SK-N-SH (cell line): ENCODE data around the gene PDHX. TPM values are rescaled to one million over a fixed set of nuclear protein-coding genes. Genes with fewer than 3 reads are reported as not detected.

Experiments
- CTCF ChIA-PET: fragments of 300-600, 350-600 bp; formaldehyde crosslinking; extraction: SDS; loops from one replicate; lab custom pipeline; 2021; lab: Yijun Ruan, JAX
- POLR2A ChIA-PET: fragments of 350-600 bp; sonication (Branson Sonifier 250); formaldehyde crosslinking; extraction: SDS; loops from one replicate; lab custom pipeline; 2020; ENCODE audit warnings: antibody characterized with exemption, inconsistent platforms; lab: Yijun Ruan, JAX
- DNase-seq: peaks from one replicate; pipeline ENCODE4 v3.0.0; 2012
- H2AFZ ChIP-seq: fragments of 200-600 bp; sonication (generic); 2 replicates; pipeline ENCODE4 v1.8.1; 2016; ENCODE audit warnings: antibody characterized with exemption, mild to moderate bottlenecking, low read depth
- H3F3A ChIP-seq: fragments of 200-600 bp; sonication (generic); replicated peaks from 2 replicates; pipeline ENCODE3; 2016; ENCODE audit warnings: antibody characterized with exemption, mild to moderate bottlenecking; ENCODE audit not compliant: insufficient read depth
- H3K27ac ChIP-seq, 2 experiments: fragments of 200-500 bp in 1 of 2; fragments of 200-600 bp in 1 of 2; sonication (Bioruptor generic) in 1 of 2; sonication (generic), shearing (Covaris generic) in 1 of 2; 2 replicates each; pipeline versions ENCODE4 v1.5.1 to v1.6.1; 2014 to 2016; ENCODE audit warnings: low read depth in 2 of 2, inconsistent platforms in 1 of 2, low read length in 1 of 2, mild to moderate bottlenecking in 1 of 2, mixed read lengths in 1 of 2
- H3K27me3 ChIP-seq: fragments of 200-600 bp; sonication (generic), shearing (Covaris generic); 2 replicates; pipeline ENCODE4 v1.6.1; 2016; ENCODE audit warnings: mixed run types; ENCODE audit not compliant: insufficient read depth
- H3K36me3 ChIP-seq, 2 experiments: fragments of 200-500 bp in 1 of 2; fragments of 200-600 bp in 1 of 2; sonication (Bioruptor generic) in 1 of 2; sonication (generic) in 1 of 2; replicated peaks in 1 of 2; 2 replicates each; pipeline versions ENCODE3 to v1.5.1; 2014 to 2016; ENCODE audit warnings: low read length in 1 of 2, mild to moderate bottlenecking in 1 of 2; ENCODE audit not compliant: insufficient read depth in 2 of 2, control insufficient read depth in 1 of 2
- H3K4me1 ChIP-seq, 2 experiments: fragments of 200-500 bp in 1 of 2; fragments of 200-600 bp in 1 of 2; sonication (Bioruptor generic) in 1 of 2; sonication (generic), shearing (Covaris generic) in 1 of 2; 2 replicates each; pipeline versions ENCODE4 v1.5.1 to v1.6.1; 2014 to 2016; ENCODE audit warnings: low read depth in 1 of 2, low read length in 1 of 2, mixed run types in 1 of 2; ENCODE audit not compliant: insufficient read depth in 2 of 2, control insufficient read depth in 1 of 2
- H3K4me2 ChIP-seq: fragments of 200-600 bp; sonication (generic), shearing (Covaris generic); 2 replicates; pipeline ENCODE4 v1.6.1; 2017; ENCODE audit warnings: mixed run types
- H3K4me3 ChIP-seq, 2 experiments: fragments of 200-500 bp in 1 of 2; fragments of 200-600 bp in 1 of 2; sonication (Bioruptor generic) in 1 of 2; sonication (generic), shearing (Covaris generic) in 1 of 2; 2 replicates each; pipeline versions ENCODE4 v1.5.1 to v1.8.1; 2014 to 2016; ENCODE audit warnings: low read depth in 2 of 2, inconsistent platforms in 1 of 2, low read length in 1 of 2, mild to moderate bottlenecking in 1 of 2, mixed read lengths in 1 of 2, moderate library complexity in 1 of 2
- H3K79me2 ChIP-seq: fragments of 200-600 bp; sonication (generic); 2 replicates; pipeline ENCODE4 v1.8.1; 2017; ENCODE audit warnings: mild to moderate bottlenecking; ENCODE audit not compliant: insufficient read depth
- H3K9ac ChIP-seq: fragments of 200-600 bp; sonication (generic); 2 replicates; pipeline ENCODE4 v1.6.1; 2017; ENCODE audit warnings: mixed run types
- H3K9me2 ChIP-seq: fragments of 200-600 bp; sonication (generic); 2 replicates; pipeline ENCODE4 v1.6.1; 2017; ENCODE audit warnings: mixed run types
- H3K9me3 ChIP-seq: fragments of 200-600 bp; sonication (generic); 2 replicates; pipeline ENCODE4 v1.6.1; 2017; ENCODE audit warnings: mixed run types, mild to moderate bottlenecking, moderate library complexity
- H4K20me1 ChIP-seq: fragments of 200-600 bp; sonication (generic); 2 replicates; pipeline ENCODE4 v1.6.1; 2017; ENCODE audit warnings: mild to moderate bottlenecking, mixed run types; ENCODE audit not compliant: insufficient read depth
- CHD2 ChIP-seq: fragments of 150-350 bp; IDR thresholded peaks from 2 replicates; pipeline ENCODE4 v1.6.1; 2018; ENCODE audit warnings: low read length; ENCODE audit not compliant: partially characterized antibody
- ELF1 ChIP-seq: IDR thresholded peaks from 2 replicates; pipeline ENCODE4 v1.4.0; 2012
- EZH2phosphoT487 ChIP-seq: fragments of 200-600 bp; sonication (generic); IDR thresholded peaks from 2 replicates; pipeline ENCODE4 v1.6.1; 2017; ENCODE audit warnings: low read depth, mixed run types, mild to moderate bottlenecking, antibody characterized with exemption, moderate library complexity, borderline replicate concordance
- FOXJ3 ChIP-seq: sonication (generic); formaldehyde crosslinking; IDR thresholded peaks from 2 replicates; pipeline ENCODE4 v1.5.1; 2020; ENCODE audit warnings: mild to moderate bottlenecking, missing genetic modification reagents
- FOXM1 ChIP-seq: IDR thresholded peaks from 2 replicates; pipeline ENCODE4 v1.4.0; 2012; ENCODE audit warnings: low read depth, mild to moderate bottlenecking
- GABPA ChIP-seq: IDR thresholded peaks from 2 replicates; pipeline ENCODE4 v1.4.0; 2012; ENCODE audit warnings: low read depth, mild to moderate bottlenecking
- GATA2 ChIP-seq: sonication (generic); formaldehyde crosslinking; IDR thresholded peaks from 2 replicates; pipeline ENCODE4 v1.5.0; 2020; ENCODE audit warnings: mild to moderate bottlenecking, missing genetic modification reagents
- JUND ChIP-seq: IDR thresholded peaks from 2 replicates; pipeline ENCODE4 v1.4.0; 2012
- MEF2A ChIP-seq: IDR thresholded peaks from 2 replicates; pipeline ENCODE4 v1.4.0; 2012; ENCODE audit warnings: low read depth, borderline replicate concordance
- MXI1 ChIP-seq: IDR thresholded peaks from 2 replicates; pipeline ENCODE4 v1.6.1; 2012; ENCODE audit warnings: mild to moderate bottlenecking, low read depth, low read length, improper control_type of control experiment
- NFIC ChIP-seq: IDR thresholded peaks from 2 replicates; pipeline ENCODE4 v1.4.0; 2012; ENCODE audit warnings: borderline replicate concordance
- POLR2AphosphoS5 ChIP-seq: IDR thresholded peaks from 2 replicates; pipeline ENCODE4 v1.6.1; 2012; ENCODE audit warnings: low read depth, low read length
- RCOR1 ChIP-seq: fragments of 150-350 bp; IDR thresholded peaks from 2 replicates; pipeline ENCODE4 v1.6.1; 2017; ENCODE audit warnings: antibody characterized with exemption, low read length
- SMC3 ChIP-seq: IDR thresholded peaks from 2 replicates; pipeline ENCODE4 v1.6.1; 2012; ENCODE audit warnings: low read depth, low read length, improper control_type of control experiment
- TEAD4 ChIP-seq: IDR thresholded peaks from 2 replicates; pipeline ENCODE4 v1.4.0; 2012; ENCODE audit warnings: mild to moderate bottlenecking, borderline replicate concordance; ENCODE audit not compliant: insufficient read depth
- WGBS: methylation state at CpG from one replicate; pipeline ENCODE4 v1.1.6; 2017; ENCODE audit warnings: low lambda C conversion rate; 5-methylcytosine and 5-hydroxymethylcytosine counted together
- polyA plus RNA-seq, 3 experiments: library from polyadenylated mRNA; depleted of rRNA; stranded (reverse); fragments of >200 nt; gene quantifications; 2 replicates each; pipeline ENCODE4 v1.2.3, GENCODE V29; 2012
- TF ChIP-seq, protein P1 (sequence below): IDR thresholded peaks from 2 replicates; pipeline ENCODE4 v1.6.1; 2012; ENCODE audit warnings: mild to moderate bottlenecking, low read depth, low read length, moderate library complexity
- TF ChIP-seq, protein P2 (sequence below): IDR thresholded peaks from 2 replicates; pipeline ENCODE4 v1.4.0; 2012; ENCODE audit warnings: low read depth
- TF ChIP-seq, protein P3 (sequence below): IDR thresholded peaks from 2 replicates; pipeline ENCODE4; 2012

The PDHX gene
- polyA plus RNA-seq, 1 of the 3 experiments (the other 2 are of a cell fraction): 14.8 TPM

DNA sequence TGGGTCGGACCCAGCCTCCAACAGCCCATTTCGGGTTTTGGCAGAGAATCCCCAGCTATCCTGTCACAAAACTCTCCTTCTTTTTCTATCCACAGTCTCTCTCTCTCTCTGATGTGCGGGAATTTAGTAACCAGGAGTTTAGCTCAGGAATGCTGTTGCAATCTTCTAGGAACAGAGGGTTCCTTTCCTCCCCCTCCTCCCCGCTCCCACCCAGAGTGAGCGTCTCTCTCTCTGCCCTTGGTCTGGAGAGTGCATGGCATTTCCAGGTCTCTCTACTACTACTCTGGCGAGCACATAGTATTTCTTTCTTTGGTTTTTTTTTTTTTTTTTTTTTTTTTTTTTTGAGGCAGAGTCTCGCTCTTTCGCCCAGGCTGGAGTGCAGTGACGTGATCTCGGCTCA, 17.9 kb upstream of the PDHX start (continued):
- TF ChIP-seq, protein P1, sequence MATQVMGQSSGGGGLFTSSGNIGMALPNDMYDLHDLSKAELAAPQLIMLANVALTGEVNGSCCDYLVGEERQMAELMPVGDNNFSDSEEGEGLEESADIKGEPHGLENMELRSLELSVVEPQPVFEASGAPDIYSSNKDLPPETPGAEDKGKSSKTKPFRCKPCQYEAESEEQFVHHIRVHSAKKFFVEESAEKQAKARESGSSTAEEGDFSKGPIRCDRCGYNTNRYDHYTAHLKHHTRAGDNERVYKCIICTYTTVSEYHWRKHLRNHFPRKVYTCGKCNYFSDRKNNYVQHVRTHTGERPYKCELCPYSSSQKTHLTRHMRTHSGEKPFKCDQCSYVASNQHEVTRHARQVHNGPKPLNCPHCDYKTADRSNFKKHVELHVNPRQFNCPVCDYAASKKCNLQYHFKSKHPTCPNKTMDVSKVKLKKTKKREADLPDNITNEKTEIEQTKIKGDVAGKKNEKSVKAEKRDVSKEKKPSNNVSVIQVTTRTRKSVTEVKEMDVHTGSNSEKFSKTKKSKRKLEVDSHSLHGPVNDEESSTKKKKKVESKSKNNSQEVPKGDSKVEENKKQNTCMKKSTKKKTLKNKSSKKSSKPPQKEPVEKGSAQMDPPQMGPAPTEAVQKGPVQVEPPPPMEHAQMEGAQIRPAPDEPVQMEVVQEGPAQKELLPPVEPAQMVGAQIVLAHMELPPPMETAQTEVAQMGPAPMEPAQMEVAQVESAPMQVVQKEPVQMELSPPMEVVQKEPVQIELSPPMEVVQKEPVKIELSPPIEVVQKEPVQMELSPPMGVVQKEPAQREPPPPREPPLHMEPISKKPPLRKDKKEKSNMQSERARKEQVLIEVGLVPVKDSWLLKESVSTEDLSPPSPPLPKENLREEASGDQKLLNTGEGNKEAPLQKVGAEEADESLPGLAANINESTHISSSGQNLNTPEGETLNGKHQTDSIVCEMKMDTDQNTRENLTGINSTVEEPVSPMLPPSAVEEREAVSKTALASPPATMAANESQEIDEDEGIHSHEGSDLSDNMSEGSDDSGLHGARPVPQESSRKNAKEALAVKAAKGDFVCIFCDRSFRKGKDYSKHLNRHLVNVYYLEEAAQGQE: no peak
- TF ChIP-seq POLR2AphosphoS5: no peak
- no peak for TF ChIP-seq RCOR1
- no peak for TF ChIP-seq TEAD4
- TF ChIP-seq FOXM1: no peak

DNA sequence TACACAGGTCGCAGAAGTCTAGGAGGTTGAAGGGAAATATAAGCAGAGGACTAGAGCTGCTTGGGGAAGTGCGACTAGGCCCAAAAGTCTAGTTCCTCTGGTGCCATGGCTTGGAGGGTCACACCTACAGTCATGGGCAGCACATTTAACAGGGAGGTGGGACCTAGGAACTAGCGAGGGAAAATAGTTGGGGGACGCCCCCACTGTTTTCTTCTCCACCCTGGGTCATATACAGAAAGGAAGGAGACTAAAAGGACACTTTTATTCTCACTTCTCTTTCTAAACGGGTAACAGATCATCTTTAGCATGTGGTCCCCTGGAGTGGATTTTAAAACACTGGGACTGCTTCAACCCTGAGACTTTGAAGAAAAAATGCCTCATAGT, 16.8 kb upstream of the PDHX start:
- Histone ChIP-seq H3K27ac (no peak overlapping the region), H3K4me3 (no peak overlapping the region), H3K4me1 (no peaks in the 10 kb centered on the region), H4K20me1 (no peaks in the 10 kb centered on the region), H3K79me2 (peaks cover 43% of the 10 kb centered on the region), H2AFZ (no peak overlapping the region), H3F3A (no peaks in the 10 kb centered on the region), H3K9me2 (no peaks in the 10 kb centered on the region), H3K4me2 (no peak overlapping the region), H3K27me3 (no peaks in the 10 kb centered on the region), H3K9ac (no peak overlapping the region), H3K36me3 (no peaks in the 10 kb centered on the region), H3K9me3 (peaks cover 14% of the 10 kb centered on the region)
- DNase-seq: no peak
- no peak for TF ChIP-seq NFIC
- TF ChIP-seq SMC3: no peak
- no peak for TF ChIP-seq GATA2 (CRISPR knock-in tag)
- no peak for TF ChIP-seq MXI1
- TF ChIP-seq, protein P2, sequence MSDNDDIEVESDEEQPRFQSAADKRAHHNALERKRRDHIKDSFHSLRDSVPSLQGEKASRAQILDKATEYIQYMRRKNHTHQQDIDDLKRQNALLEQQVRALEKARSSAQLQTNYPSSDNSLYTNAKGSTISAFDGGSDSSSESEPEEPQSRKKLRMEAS: no peak
- no peak for TF ChIP-seq ELF1
- no peak for TF ChIP-seq CHD2
- TF ChIP-seq JUND: no peak
- TF ChIP-seq GABPA: no peak
- no peak for TF ChIP-seq RCOR1
- no peak for TF ChIP-seq EZH2phosphoT487
- TF ChIP-seq, protein P3, sequence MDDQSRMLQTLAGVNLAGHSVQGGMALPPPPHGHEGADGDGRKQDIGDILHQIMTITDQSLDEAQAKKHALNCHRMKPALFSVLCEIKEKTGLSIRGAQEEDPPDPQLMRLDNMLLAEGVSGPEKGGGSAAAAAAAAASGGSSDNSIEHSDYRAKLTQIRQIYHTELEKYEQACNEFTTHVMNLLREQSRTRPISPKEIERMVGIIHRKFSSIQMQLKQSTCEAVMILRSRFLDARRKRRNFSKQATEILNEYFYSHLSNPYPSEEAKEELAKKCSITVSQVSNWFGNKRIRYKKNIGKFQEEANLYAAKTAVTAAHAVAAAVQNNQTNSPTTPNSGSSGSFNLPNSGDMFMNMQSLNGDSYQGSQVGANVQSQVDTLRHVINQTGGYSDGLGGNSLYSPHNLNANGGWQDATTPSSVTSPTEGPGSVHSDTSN: no peak
- no peak for TF ChIP-seq TEAD4
- TF ChIP-seq MEF2A: no peak
- no peak for TF ChIP-seq FOXJ3
- ChIA-PET POLR2A (no interaction called here), CTCF (interaction anchor here (7.0 kb wide), 1 partner anchor 314 kb away, joined by 30 read pairs; no protein-coding TSS in a partner anchor)
- WGBS: 88% methylated on average over 5 of the region's 5 CpGs
